WTC11 (cell line): ENCODE measurements around the gene C6orf141.

Experiments
- CTCF ChIP-seq: fragments of 200-600 bp; IDR thresholded peaks from 2 replicates; pipeline ENCODE4 v1.8.0; 2022; ENCODE audit warnings: antibody characterized with exemption
- STAT6 ChIP-seq: sonication (generic); formaldehyde crosslinking; conservative IDR thresholded peaks from 2 replicates; pipeline ENCODE4 v1.8.1; 2023; ENCODE audit warnings: mild to moderate bottlenecking, low read depth, missing genetic modification reagents, moderate library complexity
- TF ChIP-seq, protein P1 (sequence below): sonication (generic); formaldehyde crosslinking; IDR thresholded peaks from 2 replicates; pipeline ENCODE4 v1.8.0; 2022; ENCODE audit warnings: mild to moderate bottlenecking, missing genetic modification reagents

- TF ChIP-seq, protein P1, sequence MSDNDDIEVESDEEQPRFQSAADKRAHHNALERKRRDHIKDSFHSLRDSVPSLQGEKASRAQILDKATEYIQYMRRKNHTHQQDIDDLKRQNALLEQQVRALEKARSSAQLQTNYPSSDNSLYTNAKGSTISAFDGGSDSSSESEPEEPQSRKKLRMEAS, result no peak
- TF ChIP-seq STAT6 (CRISPR knock-in tag) (no peak), CTCF (no peak)
Measured at GRCh38 chr6:49551078-49551865, 804 bp downstream of the C6orf141 start.
